ENCODE measurements around the gene MT1M.

MT1M gene

DNA sequence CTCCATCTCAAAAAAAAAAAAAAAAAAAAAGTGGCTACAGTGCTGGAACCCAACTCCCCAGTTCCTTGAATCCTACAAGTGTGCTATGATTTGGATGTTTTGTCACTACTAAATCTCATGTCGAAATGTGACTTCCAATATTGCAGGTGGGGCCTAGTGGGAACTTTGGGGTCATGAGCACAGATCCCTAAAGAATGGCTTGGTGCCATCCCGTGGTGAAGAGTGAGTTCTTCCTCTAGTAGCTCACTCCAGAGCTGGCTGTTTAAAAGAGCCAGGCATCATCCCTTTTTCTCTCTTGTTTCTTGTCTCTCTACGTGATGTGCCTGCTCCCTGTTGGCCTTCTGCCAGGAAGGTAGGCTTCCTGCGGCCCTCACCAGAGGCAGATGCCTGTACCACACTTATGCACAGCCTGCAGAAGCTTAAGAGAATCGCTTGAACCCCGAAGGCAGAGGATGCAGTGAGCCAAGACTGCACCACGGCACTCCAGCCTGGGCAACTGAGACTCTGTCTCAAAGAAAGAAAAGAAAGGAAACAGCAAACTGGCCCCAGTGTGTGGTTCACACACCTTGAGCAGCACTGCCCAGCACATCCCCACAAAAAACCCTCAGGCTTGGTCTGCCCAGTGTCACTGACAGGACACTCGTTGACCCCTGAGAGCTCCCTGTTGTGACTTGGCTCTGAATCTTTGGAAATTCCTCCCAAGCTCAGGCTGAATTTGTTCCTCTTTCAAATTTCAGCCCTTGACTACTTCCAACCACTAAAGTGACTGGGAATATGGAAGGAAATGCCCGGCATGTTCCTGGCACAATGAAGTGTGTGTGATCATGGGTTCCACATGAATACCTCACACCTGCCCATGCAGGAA lies 3.7 kb upstream of the MT1M start:
- no peak for DNase-seq (ENCODE audit: low read depth)

DNA sequence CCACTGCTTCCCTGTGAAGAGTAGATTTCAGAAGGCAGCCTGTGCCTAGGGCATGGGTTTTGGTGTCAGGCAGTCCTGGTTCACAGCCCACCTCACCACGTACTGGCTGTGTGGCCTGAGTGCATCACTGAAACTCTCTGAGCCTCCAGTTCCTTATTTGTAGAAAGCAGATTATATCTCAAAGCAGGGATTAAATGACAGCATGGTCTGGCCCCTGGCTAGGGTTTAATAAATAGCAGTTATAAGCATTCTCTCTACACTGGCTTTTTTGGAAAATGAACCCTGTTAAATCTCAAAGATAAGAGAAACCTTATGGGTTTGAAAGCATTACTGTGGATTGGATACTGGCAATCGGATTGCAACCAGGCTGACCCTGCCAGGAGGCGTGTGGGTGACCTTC lies 2.9 kb upstream of the MT1M start:
- DNase-seq (ENCODE audit: low read depth), result no peak

DNA sequence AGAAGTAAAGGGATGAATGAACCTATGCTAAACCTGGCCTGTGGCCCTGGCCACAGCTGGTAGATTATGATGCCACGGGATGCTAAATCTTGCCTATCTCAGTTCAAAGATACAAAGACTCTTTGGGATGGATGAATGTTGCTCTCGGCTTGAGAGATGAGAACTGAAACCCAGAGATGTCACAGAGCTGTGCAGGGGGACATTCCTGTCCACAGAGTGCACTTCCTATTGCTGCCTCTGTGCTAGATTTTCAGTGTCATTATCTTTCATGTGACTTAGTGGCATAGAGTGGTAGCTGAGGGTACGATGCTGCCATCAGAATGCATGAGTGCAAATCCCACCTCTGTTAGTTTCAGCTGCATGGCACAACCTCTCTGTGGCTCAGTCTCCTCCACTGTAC lies 2.3 kb upstream of the MT1M start:
- no peak for DNase-seq (ENCODE audit: low read depth)

DNA sequence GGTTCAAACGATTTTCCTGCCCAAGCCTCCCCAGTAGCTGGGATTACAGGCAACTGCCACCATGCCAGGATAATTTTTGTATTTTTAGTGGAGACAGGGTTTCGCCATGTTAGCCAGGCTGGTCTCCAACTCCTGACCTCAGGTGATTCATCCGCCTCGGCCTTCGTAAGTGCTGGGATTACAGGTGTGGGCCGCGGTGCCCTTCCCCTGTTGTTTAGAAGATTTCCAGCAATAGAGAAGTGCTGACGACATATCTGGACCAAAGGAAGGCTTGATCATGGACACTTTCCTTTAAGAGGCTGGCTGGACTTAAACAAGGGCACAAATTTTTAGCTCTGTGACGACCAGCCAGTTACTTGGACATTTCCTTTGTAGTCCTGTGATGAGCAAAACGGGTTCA lies 1.3 kb upstream of the MT1M start:
- DNase-seq (ENCODE audit: low read depth), result no peak

DNA sequence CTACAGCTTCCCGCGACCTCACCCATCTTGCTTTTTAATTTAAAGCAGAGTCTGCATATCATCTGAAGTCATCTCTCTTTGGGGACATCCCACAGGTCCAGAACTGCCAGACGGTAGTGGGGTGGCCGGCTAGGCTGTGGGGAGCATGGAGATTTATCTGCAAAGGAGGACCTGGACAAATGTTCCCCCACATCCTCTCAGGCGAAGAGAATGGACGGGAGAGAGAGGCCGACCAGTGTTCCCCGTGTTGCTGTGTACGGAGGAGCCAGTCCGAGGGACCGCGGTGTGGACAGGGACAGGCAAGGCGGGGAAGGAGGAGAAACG lies 665 bp upstream of the MT1M start:
- DNase-seq (ENCODE audit: low read depth), result no peak

DNA sequence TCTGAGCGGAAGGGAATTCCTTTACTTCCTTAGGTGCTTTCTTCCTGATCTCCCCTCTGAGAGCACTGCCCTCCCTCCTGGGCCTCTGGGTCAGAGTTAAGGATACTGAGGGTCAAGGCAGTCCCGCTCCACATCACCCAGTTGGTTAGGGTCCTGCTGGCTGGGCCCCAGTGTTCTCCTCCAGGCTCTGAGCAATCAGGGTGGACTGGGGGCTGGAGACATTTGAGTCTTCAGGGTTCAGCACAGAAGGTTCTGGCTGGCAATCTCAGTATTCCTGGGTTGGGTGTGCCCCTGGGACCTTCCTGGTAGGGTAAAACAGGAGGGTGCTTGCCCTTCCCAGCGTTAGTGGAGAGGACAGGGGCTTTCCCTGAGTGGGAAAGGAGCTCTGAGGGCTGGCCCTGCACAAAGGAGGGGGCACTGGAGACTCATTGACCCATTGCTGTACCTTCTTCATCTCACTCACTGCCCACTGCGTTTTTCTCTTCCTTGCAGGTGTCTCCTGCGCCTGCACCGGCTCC lies 448 bp downstream of the MT1M start:
- no peak for DNase-seq (ENCODE audit: low read depth)

DNA sequence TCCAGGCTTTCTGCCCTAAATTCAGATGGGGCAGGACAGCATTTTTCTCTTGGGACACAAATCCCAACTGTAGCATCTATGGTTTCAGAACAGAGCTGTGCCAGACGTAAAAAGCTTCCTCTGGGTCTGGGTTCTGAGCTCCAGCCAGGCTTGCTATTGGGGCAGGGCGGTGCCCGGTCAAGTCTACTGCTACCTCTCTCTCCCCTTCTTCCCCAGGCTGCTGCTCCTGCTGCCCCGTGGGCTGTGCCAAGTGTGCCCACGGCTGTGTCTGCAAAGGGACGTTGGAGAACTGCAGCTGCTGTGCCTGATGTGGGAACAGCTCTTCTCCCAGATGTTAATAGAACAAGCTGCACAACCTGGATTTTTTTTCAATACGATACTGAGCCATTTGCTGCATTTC lies 1.1 kb downstream of the MT1M start:
- no peak for DNase-seq (ENCODE audit: low read depth)

DNA sequence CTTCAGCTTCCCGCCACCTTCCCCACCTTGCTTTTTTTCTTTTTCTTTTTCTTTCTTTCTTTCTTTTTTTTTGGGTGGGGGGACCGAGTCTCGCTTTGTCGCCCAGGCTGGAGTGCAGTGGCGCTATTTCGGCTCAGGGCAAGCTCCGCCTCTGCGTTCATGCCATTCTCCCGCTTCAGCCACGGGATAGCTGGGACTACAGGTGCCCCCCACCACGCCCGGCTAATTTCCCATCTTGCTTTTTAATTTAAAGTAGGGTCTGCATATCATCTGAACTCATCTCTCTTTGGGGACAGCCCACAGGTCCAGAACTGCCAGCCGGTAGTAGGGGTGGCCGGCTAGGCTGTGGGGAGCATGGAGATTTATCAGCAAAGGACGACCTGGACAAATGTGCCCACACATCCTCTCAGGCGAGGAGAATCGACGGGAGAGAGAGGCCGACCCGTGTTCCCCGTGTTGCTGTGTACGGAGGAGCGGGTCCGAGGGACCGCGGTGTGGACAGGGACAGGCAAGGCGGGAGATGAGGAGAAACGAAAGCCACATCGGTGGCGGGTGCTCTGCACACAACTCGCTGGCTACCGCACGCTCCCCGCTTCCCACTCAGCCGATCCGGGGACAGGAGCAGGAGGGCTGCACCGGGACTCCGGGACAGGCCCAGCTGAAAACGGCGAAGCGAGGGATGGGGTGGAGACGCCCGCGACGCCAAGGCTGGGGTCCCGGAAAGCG lies 2.4 kb downstream of the MT1M start:
- DNase-seq (ENCODE audit: low read depth), result no peak

DNA sequence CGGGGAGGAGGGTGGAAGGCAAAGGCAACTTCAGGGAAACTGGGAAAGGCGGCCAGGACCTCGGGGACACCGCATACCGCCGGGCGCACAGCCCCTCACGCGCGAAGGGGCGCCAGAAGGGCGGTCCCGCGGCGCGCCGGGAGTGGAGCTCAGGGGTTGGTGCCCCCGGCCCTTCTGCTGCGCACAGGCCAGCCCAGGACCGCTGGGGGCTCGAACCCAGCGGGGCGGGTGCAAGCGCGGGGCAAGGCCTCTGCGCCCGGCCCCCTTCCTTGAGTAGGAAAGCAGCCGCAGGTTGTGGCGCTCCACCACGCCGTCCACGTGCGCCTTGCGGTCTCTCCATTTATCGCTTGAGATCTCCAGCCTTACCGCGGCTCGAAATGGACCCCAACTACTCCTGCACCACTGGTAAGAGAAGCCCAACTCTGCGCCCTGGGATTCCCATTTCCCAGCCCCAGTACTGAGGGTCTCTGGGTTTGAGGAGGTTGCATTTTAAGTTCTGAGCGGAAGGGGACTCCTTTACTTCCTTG lies 3.0 kb downstream of the MT1M start:
- DNase-seq (ENCODE audit: low read depth), result no peak

DNA sequence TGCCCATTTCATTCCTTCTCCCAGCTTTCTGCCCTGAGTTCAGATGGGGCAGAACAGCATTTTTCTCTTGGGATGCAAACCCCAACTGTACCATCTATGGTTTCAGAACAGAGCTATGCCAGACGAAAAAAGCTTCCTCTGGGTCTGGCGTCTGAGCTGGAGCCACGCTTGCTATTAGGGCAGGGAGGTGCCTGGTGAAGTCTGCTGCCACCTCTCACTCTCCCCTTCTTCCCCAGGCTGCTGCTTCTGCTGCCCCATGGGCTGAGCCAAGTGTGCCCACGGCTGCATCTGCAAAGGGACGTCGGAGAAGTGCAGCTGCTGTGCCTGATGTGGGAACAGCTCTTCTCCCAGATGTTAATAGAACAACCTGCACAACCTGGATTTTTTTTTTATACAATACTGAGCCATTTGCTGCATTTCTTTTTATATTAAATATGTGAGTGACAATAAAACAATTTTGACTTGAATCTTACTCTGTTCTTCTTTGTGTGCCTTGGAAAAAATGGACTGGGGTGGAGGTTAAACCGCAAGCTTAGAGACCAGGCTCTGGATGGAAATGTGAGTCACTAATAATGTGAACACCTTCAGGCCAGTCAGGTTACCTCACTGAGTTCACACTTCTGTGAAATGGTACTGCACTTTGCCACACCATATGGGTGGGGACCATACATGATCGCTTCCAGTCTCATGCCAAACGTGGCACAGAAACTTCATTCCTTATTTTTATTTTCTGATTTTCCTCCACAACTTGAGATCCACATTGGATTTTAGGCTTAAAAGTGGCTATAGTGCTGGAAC lies 4.4 kb downstream of the MT1M start:
- DNase-seq (ENCODE audit: low read depth), result no peak

DNA sequence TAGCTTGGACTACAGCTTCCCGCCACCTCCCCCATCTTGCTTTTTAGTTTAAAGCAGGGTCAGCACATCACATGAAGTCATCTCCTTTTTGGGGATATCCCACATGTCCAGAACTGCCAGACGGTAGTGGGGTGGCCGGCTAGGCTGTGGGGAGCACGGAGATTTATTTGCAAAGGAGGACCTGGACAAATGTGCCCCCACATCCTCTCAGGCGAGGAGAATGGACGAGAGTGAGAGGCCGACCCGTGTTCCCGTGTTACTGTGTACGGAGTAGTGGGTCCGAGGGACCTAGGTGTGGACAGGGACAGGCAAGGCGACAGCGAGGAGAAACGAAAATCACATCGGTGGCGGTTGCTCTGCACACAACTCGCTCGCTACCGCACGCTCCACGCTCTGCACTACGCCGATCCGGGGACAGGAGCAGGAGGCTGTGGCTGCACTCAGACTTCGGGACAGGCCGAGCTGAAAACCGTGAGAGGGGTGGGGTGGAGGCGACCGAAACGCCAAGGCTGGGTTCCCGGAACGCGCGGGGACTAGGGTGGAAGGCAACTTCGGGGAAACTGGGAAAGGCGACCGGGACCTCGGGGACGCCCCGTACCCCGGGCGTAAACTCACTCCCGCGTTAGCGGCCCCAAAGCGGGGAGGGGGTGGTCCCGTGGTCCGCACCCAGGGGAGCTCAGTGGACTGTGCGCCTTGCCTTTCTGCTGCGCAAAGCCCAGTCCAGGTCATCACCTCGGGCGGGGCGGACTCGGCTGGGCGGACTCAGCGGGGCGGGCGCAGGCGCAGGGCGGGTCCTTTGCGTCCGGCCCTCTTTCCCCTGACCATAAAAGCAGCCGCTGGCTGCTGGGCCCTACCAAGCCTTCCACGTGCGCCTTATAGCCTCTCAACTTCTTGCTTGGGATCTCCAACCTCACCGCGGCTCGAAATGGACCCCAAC lies 5.6 kb downstream of the MT1M start, which contains the start of gene MT1A:
Gene MT1A (plus strand): TSS at position 853 of the 937 bp plus-strand sequence. CDS start 73 bp downstream, at position 926.
- no peak for DNase-seq (ENCODE audit: low read depth)

DNA sequence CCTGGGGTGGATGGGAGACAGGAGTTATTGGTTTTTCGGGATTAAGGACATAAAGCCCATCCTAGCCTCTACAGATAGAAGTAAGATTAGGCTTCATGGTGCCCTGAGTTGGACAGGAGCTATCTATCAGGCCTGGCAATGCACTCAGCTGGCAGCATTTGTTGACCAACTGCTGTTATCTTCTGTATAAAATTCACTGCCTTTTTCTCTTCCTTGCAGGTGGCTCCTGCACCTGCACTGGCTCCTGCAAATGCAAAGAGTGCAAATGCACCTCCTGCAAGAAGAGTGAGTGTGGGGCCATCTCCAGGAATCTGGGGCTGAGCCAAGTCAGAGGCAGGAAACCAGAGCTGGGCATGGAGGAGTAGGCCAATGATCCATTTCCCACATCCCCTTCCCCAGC lies 6.6 kb downstream of the MT1M start:
- no peak for DNase-seq (ENCODE audit: low read depth)

DNA sequence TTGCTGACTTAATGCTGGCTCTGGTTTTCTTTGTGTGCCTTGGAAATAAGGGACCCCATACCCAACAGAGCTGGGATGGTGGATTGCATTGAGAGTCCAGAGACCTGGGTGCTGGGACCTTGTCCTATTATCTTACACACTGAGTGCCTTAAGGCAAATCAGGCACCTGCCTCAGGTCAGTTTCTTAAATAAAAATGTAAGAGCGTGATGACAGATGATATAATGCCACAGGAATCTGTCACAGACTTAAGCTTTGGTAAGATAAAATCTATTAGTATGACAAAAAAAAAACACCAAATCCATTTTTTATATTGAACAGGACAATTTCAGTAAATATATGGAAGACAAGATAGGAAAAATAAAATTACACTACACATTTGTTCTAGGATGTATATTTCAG lies 7.6 kb downstream of the MT1M start:
- DNase-seq (ENCODE audit: low read depth), result no peak

DNA sequence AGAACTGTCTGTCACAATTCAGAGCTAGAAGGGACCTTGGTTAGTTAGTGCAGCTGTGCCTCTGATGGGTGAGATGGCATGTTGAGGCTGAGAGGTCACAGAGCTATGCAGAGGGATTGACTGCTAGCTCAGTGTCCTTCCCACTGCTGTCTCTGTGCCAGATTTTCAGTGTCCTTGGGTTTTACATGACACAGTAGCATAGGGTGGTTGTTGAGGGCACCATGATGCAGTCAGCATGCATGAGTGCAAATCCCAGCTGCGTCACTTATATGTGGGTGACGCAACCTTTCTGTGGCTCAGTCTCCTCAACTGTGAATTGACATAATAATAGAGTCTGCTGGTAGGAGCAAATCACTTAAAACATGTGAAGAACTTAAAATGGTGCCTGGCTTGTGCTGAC lies 8.7 kb downstream of the MT1M start:
- no peak for DNase-seq (ENCODE audit: low read depth)

DNA sequence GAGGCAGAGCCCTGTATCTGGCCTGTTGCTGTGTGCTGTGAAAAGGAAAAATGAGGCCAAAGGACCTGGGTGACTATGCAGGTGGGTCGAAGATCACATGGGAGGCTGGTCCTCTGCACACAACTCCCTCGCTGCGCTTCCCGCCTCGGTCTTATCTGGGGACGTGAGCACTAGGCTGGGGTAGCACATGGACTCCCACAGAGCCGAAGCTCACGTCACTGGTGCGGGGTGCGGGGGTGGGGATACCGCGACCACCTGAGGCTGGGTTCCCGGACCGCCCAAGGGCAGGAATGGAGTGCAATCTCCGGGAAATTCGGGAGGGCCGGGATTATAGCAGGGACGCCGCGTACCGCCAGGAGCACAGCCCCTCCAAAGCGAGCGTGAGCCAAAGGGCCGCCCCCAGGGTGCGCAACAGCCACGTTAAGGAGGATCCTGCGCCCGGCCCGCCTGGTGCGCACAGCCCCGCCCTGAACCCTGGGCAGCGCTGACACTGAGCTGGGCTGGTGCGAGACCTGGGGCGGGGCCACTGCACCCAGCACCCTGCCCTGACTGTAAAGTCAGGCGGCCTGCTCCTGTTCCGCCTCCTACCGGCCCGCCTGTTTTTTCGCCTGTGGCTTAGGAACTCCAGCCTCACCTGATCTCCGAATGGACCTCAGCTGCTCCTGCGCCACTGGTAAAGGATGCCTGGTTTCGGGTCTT lies 10.8 kb downstream of the MT1M start:
- DNase-seq (ENCODE audit: low read depth), result no peak

DNA sequence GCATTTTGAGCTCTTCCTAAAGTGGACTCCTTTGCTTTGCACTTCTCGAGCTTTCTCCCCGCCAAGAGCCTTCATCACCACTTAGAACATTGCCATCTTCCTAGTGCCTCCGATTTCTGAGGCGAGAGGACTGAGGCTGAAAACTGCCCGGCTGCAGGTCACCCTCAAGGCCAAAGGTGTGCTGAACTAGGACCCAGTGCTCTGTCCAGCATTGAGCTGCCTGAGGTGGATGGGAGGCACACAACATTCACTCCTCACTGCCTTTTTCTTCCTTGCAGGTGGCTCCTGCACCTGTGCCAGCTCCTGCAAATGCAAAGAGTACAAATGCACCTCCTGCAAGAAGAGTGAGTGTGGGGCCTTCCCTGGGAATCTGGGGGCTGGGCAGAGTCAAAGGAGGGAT lies 11.4 kb downstream of the MT1M start:
- no peak for DNase-seq (ENCODE audit: low read depth)

DNA sequence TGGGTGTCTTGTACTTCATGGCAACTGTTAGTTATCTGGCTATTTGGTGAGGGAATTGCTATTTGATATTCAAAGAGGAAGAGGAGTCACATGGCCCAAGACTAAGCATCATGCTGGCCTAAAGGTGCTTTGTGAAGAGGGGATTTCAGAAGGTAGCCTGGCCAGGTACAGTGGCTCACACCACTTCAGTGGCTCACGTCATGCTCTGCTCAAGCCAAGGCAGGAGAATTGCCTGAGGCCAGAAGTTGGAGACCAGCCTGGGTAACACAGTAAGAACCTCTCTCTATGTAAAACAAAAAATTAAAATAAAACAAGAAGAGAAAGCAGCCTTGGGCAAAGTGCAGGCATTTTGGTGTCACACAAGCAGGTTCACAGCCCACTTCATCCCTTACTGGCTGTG lies 12.9 kb downstream of the MT1M start:
- DNase-seq (ENCODE audit: low read depth), result no peak

DNA sequence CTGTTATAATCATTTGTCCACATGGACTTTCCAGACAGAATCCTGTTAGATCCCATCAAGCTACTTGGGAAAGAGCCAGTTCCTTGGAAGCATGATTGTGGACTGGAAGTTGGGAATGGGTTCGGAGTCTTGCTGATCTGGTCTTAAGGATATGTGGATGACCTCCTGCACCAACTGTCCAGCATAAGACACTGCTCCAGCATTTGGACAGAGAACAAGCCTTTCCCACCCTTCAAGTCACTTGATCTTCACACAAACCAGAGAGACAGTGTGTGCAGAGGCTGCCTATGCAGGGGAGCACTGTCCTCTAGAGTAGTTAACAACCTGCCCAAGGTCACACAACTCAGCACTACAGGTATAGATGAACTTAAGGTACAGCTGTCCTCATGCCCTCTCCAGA lies 13.4 kb downstream of the MT1M start:
- DNase-seq (ENCODE audit: low read depth), result no peak

DNA sequence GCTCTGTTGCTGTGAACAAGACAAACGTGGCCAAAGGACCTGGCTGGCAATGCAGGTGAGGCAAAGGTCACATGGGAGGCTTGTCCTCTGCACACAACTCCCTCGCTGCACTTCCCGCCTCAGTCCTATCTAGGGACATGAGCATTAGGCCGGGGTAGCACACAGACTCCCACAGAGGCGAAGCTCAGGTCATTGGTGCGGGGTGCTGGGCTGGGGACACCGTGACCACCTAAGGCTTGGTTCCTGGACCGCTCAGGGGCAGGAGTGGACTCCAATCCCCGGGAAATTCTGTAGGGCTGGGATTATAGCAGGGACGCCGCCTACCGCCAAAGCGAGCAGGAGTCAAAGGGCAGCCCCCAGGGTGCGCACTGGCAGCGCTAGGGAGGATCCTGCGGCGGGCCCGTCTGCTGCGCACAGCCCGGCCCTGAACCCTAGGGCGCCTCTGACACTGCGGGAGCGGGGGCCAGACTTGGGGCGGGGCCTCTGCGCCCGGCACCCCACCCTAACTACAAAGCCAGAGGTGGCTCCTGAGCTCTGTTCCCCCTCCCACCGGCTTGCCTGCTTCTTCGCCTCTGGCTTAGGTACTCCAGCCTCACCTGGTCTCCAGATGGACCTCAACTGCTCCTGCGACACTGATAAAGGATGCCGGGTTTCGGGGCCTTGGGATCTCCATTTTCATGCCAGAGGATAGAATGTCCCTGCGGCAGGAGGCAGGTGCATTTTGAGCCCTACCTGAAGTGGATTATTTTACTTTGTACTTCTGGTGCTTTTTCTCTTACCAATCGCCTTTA lies 15.4 kb downstream of the MT1M start:
- no peak for DNase-seq (ENCODE audit: low read depth)

DNA sequence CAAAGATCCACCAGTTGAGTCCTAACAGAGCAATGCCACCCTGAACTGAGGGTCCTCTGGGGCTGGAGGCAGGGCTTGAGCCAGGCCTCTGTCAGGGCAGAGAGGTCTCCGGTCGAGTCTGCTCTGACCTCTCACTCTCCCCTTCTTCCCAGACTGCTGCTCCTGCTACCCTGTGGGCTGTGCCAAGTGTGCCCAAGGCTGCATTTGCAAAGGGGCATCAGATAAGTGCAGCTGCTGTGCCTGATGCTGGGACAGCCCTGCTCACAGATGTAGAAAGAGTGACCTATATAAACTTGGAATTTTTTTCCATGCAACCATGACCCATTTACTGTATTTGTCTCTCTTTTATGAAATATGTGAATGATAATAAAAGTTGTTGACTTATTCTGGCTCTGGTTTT lies 16.8 kb downstream of the MT1M start:
- DNase-seq (ENCODE audit: low read depth), result no peak

All from HS-5 (cell line).